HG03342 (cell line): Measurements from ENCODE around the gene GCLM.

Experiments used
- ATAC-seq: cut with Tn5 transposase; IDR thresholded peaks from one replicate; pipeline ENCODE4 v1.9.1; 2021; ENCODE audit warnings: mild to moderate bottlenecking, moderate library complexity; ENCODE audit not compliant: unreplicated experiment

The GCLM gene

DNA sequence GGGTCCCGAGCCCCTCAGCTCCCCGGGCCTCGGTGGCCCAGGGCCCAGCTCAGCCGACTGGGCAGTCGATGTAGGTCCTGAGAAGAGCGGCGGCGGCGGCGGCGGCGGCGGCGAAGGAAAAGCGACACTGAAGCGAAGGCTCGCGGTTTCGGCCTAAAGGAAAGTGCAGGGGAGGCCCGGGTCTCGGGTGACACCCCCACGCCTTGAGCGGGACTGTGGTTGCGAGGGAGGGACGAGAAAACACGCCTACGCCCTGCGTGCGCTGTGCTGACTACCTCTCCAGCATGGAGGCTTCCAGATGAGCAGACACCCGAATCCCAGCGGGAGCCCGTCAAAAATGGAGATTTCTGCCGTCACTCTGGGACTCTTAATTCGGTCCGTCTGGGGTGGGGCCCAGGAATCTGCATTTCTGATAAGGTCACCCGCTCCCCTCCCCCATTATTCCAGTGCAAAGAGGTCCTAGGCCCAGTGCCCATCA is 61.4 kb downstream of the GCLM start:
- peak; percentile 24 for ATAC-seq

DNA sequence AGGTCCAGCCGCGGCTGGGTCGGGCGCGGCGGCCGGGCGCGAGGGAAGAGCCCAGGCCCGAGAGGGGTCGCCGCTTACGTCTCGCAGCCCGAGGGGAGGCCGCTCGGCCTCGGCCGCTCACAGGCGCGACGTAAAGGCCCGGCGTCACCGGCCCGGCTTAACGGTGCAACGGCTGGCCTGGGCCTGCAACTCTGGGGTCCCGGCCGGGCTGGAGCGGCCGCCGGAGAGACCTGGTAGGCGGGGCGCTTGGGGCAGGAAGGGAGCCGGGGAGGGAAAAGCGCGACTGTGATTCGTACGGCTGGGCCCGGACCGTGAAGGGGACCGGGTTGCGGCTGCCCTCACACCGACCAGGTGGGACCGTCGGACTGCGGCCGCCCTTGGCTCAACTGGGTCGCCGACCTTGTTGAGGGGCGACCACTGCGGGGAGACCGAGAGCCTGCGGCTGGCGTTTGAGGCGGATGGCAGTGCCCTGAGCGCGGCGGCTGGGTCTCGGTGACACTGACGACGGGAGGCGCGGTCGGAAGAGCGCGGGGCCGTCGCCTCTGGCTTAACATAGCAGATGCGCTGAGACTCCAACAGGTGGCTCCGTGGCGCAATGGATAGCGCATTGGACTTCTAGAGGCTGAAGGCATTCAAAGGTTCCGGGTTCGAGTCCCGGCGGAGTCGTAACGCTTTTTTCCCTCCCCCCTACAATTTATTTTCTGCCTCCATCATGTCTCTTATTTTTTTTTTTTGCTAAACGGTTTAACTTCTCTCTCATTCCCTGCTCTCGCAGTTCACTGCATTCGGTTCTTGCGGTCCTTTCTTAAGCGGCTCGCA is 62.0 kb downstream of the GCLM start:
- ATAC-seq = peak; percentile 72

DNA sequence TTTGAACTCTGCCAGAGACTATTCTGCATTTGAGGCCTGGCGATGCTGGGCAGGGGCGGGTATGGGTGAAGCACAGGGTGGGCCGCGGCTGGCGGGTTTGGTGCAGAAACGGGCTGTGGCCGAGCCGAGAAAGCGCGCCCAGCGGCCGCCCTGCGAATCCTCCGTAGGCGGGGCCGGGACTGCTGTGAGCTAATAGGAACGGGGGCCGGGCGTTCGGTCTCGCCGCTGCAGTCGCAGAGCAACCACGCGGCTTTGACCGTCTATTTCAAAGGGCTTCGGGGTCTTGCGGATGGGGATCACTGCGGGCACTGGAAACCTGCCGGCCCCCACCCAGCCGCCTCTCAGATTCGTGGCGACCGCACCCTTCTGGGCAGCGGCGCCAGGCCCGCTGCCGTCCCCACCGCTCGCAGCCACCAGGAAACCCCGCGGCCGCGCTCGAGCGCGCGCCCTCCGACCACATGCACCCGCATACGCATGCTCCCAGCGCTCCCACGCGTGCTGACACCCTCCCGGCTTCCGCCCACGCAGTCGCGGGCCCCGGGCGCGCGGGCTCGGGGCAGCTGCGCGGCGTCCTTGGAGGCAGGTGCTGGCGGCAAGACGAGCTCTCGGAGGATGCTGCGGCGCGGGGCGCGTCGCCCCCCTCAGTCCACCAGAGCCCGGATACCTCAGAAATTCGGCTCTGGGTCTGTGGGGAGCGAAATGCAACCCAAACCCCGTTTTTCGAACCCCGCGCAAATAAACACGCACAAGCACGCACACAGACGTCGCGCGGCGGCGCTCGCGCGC is 62.8 kb downstream of the GCLM start:
- ATAC-seq = peak; percentile 55

DNA sequence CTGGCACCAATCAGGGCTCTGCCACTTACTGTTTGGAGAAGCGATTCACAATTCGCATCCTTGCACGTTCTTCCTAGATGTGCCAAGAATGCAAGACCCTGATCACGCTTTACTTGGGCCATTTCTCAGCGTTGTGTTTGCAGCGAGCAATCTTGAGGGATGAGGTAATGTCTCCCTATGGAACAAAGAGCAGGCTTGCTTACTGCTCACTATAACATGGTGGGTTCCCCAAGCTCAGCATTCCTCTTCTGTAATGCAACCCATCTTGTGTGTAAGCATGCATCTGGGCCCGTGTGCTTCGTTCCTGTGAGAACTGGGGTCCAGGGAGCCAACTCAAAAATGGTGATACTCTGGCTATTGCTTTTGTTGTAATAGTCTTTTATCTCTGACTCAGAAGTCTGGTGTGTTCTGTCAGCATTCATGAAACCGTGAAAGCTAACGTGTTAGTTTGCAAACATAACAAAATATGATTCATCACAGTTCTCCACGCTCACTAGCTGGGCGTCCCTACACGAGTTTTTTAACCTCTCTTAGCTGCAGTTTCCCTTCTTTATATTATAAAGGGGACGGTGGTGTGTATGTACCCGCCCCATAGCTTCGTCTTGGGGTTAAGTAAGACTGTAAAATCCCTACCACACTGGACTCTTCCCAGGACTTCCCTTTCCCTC is 63.6 kb downstream of the GCLM start:
- ATAC-seq = peak; percentile 3

DNA sequence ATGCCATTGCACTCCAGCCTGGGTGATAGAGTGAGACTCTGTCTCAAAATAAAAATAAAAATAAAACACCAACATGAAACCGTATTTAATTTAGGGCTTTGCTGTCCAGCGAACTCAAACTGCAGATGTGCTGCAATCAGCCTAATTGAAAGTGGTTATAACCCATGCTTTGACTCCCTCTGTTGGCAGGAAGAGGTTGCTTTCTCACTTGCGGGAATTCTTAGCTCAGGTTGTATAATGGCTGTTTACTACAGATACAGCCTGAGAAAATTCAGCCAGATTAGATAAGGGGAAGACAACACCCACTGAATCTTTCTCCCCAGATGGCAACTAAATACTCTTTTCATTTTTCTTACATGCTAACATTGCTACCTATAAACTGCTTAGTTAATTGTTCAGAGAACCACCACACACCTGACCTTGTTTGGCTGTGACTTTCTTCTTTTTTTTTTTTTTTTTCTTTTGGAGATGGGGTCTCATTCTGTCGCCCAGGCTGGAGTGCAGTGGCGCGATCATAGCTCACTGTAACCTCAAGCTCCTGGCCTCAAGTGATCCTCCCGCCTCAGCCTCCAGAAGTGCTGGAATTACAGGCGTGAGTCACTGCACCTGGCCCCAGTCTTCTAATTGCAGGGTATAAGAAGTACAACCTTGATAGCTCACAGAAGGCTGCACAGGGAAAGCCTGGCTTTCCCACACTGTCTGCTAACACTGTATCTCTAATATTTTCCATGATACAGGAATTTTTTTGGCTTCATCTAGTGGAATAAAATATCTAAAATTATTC is 64.8 kb downstream of the GCLM start:
- no peak for ATAC-seq

DNA sequence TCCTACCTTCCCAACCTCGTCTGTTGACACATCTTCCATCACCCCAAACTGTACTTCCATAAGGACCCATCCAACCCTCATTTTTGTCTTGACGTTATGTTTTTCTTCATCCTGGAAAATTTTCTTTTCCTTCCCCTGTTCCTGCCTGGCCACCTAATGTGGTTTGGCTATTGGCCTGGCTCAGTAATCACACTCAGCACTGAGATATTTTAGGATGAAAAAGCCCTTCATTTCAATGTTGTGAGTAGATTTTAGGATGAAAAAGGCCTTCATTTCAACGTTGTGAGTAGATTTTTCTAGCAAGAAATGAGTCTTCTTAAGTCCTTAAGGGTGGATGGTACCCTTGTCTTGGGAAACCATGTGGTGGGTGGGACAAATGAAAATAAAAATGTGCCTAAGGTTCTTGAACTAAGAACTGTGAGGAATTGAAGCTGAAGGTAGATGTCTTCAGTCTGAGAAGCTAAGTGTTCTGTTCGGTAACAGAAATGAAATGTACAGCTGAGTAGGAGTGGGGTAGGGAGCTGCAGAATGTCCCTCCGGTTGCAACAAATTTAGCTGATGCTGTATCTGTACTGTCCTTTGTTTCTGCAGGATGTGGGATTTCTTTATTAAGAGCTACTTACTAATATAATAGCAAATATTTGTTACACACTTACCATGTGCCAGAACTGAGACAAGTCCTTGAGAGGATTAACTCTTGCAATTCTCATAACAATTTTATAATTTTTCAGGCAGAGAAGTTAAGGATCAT is 66.3 kb downstream of the GCLM start:
- no peak for ATAC-seq

DNA sequence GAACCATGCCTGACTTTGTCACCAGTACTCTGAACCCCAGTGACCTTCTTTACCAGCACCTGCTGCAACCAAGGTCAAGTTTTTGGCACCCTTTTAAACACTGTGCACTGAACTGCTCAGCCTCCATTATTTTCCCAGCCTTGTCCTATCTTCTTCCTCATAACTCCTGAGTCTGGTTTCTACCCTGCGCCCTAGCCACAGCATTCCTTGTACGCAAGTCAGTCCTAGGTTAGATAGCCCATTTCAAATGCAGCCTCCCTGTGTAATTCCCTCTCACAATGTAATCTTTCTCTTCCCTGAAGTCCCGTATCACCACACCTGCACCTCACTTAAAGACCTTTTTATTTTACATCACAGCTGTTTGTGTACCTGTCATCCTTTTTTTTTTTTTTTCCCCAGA is 67.5 kb downstream of the GCLM start:
- ATAC-seq = no peak

DNA sequence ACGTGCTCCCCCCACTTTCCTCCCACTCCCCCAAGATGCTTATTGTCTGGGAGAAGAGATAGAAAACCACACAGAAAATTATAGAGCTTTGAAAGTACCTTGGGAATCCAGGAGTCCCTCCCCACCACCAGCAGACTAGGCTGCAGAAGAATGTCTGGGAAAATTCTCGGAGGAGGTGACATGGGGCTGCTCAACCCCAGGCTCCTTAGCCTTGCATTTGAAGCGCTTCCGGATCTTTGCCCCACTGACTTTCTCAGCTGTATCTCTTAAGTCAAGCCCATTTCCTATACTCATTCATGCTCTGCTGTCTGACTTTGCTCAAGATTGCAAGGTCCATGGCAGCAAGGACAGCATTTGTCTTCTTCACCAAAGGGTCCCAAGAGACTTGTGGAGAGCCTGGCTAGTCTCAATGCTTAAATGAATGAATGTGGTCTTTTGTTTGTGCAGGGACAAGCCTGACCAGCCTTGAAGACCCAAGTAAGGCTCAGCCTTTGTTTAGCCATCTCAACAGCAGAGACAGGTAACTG is 68.2 kb downstream of the GCLM start:
- no peak for ATAC-seq

DNA sequence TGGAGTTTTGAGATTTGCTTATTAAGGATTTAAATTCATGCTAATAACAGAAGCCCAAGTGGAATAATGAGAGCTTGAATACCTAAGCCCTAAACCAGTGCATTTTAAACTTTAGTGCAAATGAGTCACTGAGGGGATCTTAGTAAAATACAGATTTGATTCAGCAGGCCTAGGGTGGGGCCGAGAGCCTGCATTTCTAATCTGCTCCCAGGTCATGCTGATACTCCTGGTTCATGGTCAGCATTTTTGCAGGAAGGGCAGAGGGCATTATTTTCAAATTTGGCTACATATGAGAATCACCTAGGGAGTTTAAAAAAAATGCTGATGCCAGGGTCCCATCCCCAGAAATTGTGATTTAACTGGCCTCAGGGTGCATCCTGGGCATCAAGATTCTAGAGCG is 69.5 kb downstream of the GCLM start:
- no peak for ATAC-seq

DNA sequence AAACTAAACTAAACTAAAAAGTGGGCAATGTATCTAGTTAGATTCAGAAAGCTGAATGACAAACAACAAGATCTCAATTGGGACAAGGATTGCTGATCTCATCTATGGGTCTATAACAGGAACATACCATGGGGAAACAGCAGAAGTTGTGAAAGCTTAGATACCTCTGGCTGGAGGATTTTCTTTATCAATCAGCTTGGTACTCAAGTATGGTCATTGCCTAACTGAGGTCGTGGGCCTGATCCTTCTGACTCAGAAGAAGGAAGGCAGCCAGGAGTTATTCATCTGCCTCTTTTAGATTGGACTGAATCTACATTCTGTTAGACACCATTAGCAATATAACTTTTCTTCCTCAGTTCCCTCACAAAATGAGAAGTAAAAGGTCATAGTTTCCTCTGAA is 69.9 kb downstream of the GCLM start:
- no peak for ATAC-seq

DNA sequence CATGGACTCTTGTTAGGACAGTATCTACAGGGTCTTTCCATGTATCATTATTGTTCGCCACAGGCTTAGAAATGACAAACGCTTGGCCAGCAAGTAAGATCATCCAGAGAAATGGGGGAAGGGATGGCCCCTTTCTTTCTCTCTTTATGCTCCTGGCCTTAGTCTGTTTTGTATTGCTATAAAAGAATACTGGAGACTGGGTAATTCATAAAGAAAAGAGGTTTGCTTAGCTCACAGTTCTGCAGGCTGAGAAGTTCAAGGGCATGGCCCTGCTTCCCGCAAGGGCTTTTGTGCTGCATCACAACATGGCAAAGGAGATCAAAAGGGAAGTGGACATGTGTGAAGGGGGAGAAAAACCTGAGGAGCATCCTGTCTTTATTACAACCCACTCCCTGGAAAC is 71.3 kb downstream of the GCLM start:
- no peak for ATAC-seq
